ENCODE measurements around the gene CCNY. TPM values are rescaled to one million over a fixed set of nuclear protein-coding genes. Genes with fewer than 3 reads are reported as not detected.
A peak's percentile ranks its signal among the peaks of the same experiment; 100 is the strongest.

Gene CCNY
- total and polyA plus RNA-seq, 2 experiments from 2014 or later: 38.9 to 79.9 TPM

GRCh38 chr10:35569836-35570235 is 233.5 kb downstream of the CCNY start:
- no peak overlapping the region for H3K4me3 ChIP-seq
- H3K9me3 ChIP-seq (ENCODE audit: low read depth): no peaks in the 10 kb centered on the region
- no peak for DNase-seq (ENCODE audit: low read depth in 1 of 2, low spot score in 1 of 2)
- H3K4me1 ChIP-seq (ENCODE audit: low read depth): peaks cover 16% of the 10 kb centered on the region
- no peaks in the 10 kb centered on the region for H3K27me3 ChIP-seq
- H3K27ac ChIP-seq: no peak overlapping the region
- peaks cover 8% of the 10 kb centered on the region for H3K36me3 ChIP-seq
- no peak for TF ChIP-seq CTCF (IDR thresholded peaks at IDR 0.05; ENCODE audit: low read depth, low read length)

GRCh38 chr10:35570397-35570796 is 234.1 kb downstream of the CCNY start:
- Histone ChIP-seq H3K4me3 (no peak overlapping the region), H3K36me3 (peaks cover 8% of the 10 kb centered on the region), H3K4me1 (ENCODE audit: low read depth) (peaks cover 13% of the 10 kb centered on the region), H3K9me3 (ENCODE audit: low read depth) (no peaks in the 10 kb centered on the region), H3K27ac (no peak overlapping the region), H3K27me3 (no peaks in the 10 kb centered on the region)
- no peak for TF ChIP-seq CTCF (IDR thresholded peaks at IDR 0.05; ENCODE audit: low read depth, low read length)
- DNase-seq (ENCODE audit: low read depth in 1 of 2, low spot score in 1 of 2): no peak

- peaks cover 5% of the 10 kb centered on the region for H3K4me1 ChIP-seq (ENCODE audit: low read depth)
- no peak for TF ChIP-seq CTCF (IDR thresholded peaks at IDR 0.05; ENCODE audit: low read depth, low read length)
Observed at GRCh38 chr10:35572583-35572982, 236.3 kb downstream of the CCNY start.

GRCh38 chr10:35573796-35574195 is 237.5 kb downstream of the CCNY start:
- no peaks in the 10 kb centered on the region for H3K9me3 ChIP-seq (ENCODE audit: low read depth)
- no peak for DNase-seq (ENCODE audit: low read depth in 1 of 2, low spot score in 1 of 2)
- H3K4me3 ChIP-seq: no peak overlapping the region
- no peak for TF ChIP-seq CTCF (IDR thresholded peaks at IDR 0.05; ENCODE audit: low read depth, low read length)
- no peaks in the 10 kb centered on the region for H3K27me3 ChIP-seq
- peaks cover 16% of the 10 kb centered on the region for H3K4me1 ChIP-seq (ENCODE audit: low read depth)
- H3K27ac ChIP-seq: no peak overlapping the region
- H3K36me3 ChIP-seq: peaks cover 8% of the 10 kb centered on the region

More at GRCh38 chr10:35572583-35572982, 236.3 kb downstream of the CCNY start:
- no peaks in the 10 kb centered on the region for H3K27me3 ChIP-seq
- H3K9me3 ChIP-seq (ENCODE audit: low read depth): no peaks in the 10 kb centered on the region
- DNase-seq (ENCODE audit: low read depth in 1 of 2, low spot score in 1 of 2): peak in 1 of 2 donors; percentile 6
- no peak overlapping the region for H3K4me3 ChIP-seq
- peaks cover 8% of the 10 kb centered on the region for H3K36me3 ChIP-seq
- no peak overlapping the region for H3K27ac ChIP-seq

- H3K27ac ChIP-seq: no peak overlapping the region
- peak; percentile 45 for TF ChIP-seq CTCF (IDR thresholded peaks at IDR 0.05; ENCODE audit: low read depth, low read length)
- no peaks in the 10 kb centered on the region for H3K9me3 ChIP-seq (ENCODE audit: low read depth)
Observed at GRCh38 chr10:35574924-35575352, 238.6 kb downstream of the CCNY start.

GRCh38 chr10:35575640-35576039 is 239.3 kb downstream of the CCNY start:
- H3K9me3 ChIP-seq (ENCODE audit: low read depth): no peaks in the 10 kb centered on the region
- TF ChIP-seq CTCF (IDR thresholded peaks at IDR 0.05; ENCODE audit: low read depth, low read length): no peak
- no peak overlapping the region for H3K27ac ChIP-seq
- DNase-seq (ENCODE audit: low read depth in 1 of 2, low spot score in 1 of 2): no peak
- H3K4me3 ChIP-seq: no peak overlapping the region
- peaks cover 35% of the 10 kb centered on the region for H3K4me1 ChIP-seq (ENCODE audit: low read depth)
- H3K27me3 ChIP-seq: no peaks in the 10 kb centered on the region
- peaks cover 4% of the 10 kb centered on the region for H3K36me3 ChIP-seq

More at GRCh38 chr10:35574924-35575352, 238.6 kb downstream of the CCNY start:
- peaks cover 28% of the 10 kb centered on the region for H3K4me1 ChIP-seq (ENCODE audit: low read depth)
- H3K36me3 ChIP-seq: peaks cover 4% of the 10 kb centered on the region
- H3K27me3 ChIP-seq: no peaks in the 10 kb centered on the region
- DNase-seq (ENCODE audit: low read depth in 1 of 2, low spot score in 1 of 2): peak in 1 of 2 donors; percentile 63
- no peak overlapping the region for H3K4me3 ChIP-seq

All from cardiac muscle cell (in vitro differentiated cells and primary cell).